Suprapubic skin (tissue), 4 donors: ENCODE results near the gene PDE4D. TPM values are rescaled to one million over a fixed set of nuclear protein-coding genes. Genes with fewer than 3 reads are reported as not detected.
A peak's percentile ranks its signal among the peaks of the same experiment; 100 is the strongest.
"Not testable (repeated sequence)": the region's sequence is repeated elsewhere in the genome, so short reads cannot be mapped to it uniquely, and the experiment has no call there.

Experiments used
- DNase-seq, 2 donors: peaks; one replicate each; pipeline ENCODE4 v3.0.0-alpha.2; 2019; ENCODE audit warnings: low spot score in 2 of 2
- H3K27ac ChIP-seq: fragments of 200-600 bp; sonication (generic); one replicate; pipeline ENCODE4 v1.5.1; 2019
- H3K27me3 ChIP-seq: fragments of 200-600 bp; sonication (generic); one replicate; pipeline ENCODE4 v1.5.1; 2019
- H3K36me3 ChIP-seq: fragments of 200-600 bp; sonication (generic); one replicate; pipeline ENCODE4 v1.5.1; 2019
- H3K4me1 ChIP-seq: fragments of 200-600 bp; sonication (generic); one replicate; pipeline ENCODE4 v1.5.1; 2019
- H3K4me3 ChIP-seq: fragments of 200-600 bp; sonication (generic); one replicate; pipeline ENCODE4 v1.5.1; 2019; ENCODE audit warnings: mild to moderate bottlenecking
- H3K9me3 ChIP-seq: fragments of 200-600 bp; sonication (generic); one replicate; pipeline ENCODE4 v1.5.1; 2019
- CTCF ChIP-seq, 2 donors: fragments of 200-600 bp in 1 of 2; fragments of 450-650 bp in 1 of 2; sonication (generic) in 1 of 2; IDR thresholded peaks; one replicate each; pipeline ENCODE4 v1.5.1; 2016 to 2019; ENCODE audit warnings: antibody characterized with exemption in 2 of 2, mild to moderate bottlenecking in 1 of 2, moderate library complexity in 1 of 2
- EP300 ChIP-seq: sonication (generic); formaldehyde crosslinking; IDR thresholded peaks from one replicate; pipeline ENCODE4 v1.6.1; 2017; ENCODE audit warnings: antibody characterized with exemption
- POLR2A ChIP-seq, 2 donors: fragments of 450-650 bp; IDR thresholded peaks; one replicate each; pipeline ENCODE4 v1.6.1; 2017; ENCODE audit warnings: antibody characterized with exemption in 2 of 2, mild to moderate bottlenecking in 2 of 2, moderate library complexity in 2 of 2
- POLR2AphosphoS5 ChIP-seq, 3 donors: sonication (generic); formaldehyde crosslinking; IDR thresholded peaks; one replicate each; pipeline ENCODE4 v1.6.1; 2017; ENCODE audit warnings: antibody characterized with exemption in 3 of 3
- WGBS: methylation state at CpG from one replicate; pipeline ENCODE4 v1.1.5; 2018; 5-methylcytosine and 5-hydroxymethylcytosine counted together
- total RNA-seq, 4 donors: library from RNA; depleted of rRNA; stranded (reverse); fragments of >200 nt; gene quantifications; one replicate each; pipeline ENCODE4 v1.1.0, GENCODE V29; 2016

PDE4D gene
- total RNA-seq, 4 donors from 2014 or later, result 26.8 to 57.2 (median 29.9) TPM

- Histone ChIP-seq H3K27me3 (no peaks in the 10 kb centered on the region), H3K4me1 (no peaks in the 10 kb centered on the region)
- WGBS, result 72% methylated on average over 2 of the region's 2 CpGs
Observed at GRCh38 chr5:59385700-59386099, 507.8 kb downstream of the PDE4D start.

GRCh38 chr5:59380350-59380951, 513.1 kb downstream of the PDE4D start:
- no peaks in the 10 kb centered on the region for H3K36me3 ChIP-seq
- no peaks in the 10 kb centered on the region for H3K27me3 ChIP-seq
- H3K9me3 ChIP-seq, result no peaks in the 10 kb centered on the region
- no peak overlapping the region for H3K27ac ChIP-seq
- H3K4me3 ChIP-seq, result no peak overlapping the region
- WGBS, result 11% methylated on average over 1 of the region's 1 CpG
- peaks cover 2% of the 10 kb centered on the region for H3K4me1 ChIP-seq
- TF ChIP-seq EP300, result no peak
- TF ChIP-seq CTCF (IDR thresholded peaks at IDR 0.05), result peak; percentile 28 to 40
- DNase-seq, result no peak

More at GRCh38 chr5:59385700-59386099, 507.8 kb downstream of the PDE4D start:
- no peak overlapping the region for H3K27ac ChIP-seq
- no peaks in the 10 kb centered on the region for H3K9me3 ChIP-seq
- H3K36me3 ChIP-seq, result no peaks in the 10 kb centered on the region
- H3K4me3 ChIP-seq, result no peak overlapping the region
- DNase-seq, result no peak
- no peak for TF ChIP-seq POLR2A (IDR thresholded peaks at IDR 0.05)
- no peak for TF ChIP-seq EP300
- TF ChIP-seq CTCF (IDR thresholded peaks at IDR 0.05), result no peak
- TF ChIP-seq POLR2AphosphoS5 (IDR thresholded peaks at IDR 0.05), result no peak

GRCh38 chr5:59374036-59374435, 519.5 kb downstream of the PDE4D start:
- not testable (repeated sequence) for H3K9me3 ChIP-seq, H3K27me3 ChIP-seq, H3K4me3 ChIP-seq, H3K27ac ChIP-seq, DNase-seq, H3K4me1 ChIP-seq, H3K36me3 ChIP-seq
- 96% methylated on average over 1 of the region's 1 CpG for WGBS

GRCh38 chr5:59371525-59372127, 521.9 kb downstream of the PDE4D start:
- Histone ChIP-seq H3K4me1 (no peaks in the 10 kb centered on the region), H3K4me3 (no peak overlapping the region), H3K27me3 (no peaks in the 10 kb centered on the region), H3K36me3 (no peaks in the 10 kb centered on the region), H3K9me3 (peaks cover 4% of the 10 kb centered on the region), H3K27ac (no peak overlapping the region)
- TF ChIP-seq POLR2AphosphoS5 (IDR thresholded peaks at IDR 0.05), result no peak
- no peak for TF ChIP-seq POLR2A (IDR thresholded peaks at IDR 0.05)
- no peak for TF ChIP-seq EP300
- no peak for TF ChIP-seq CTCF (IDR thresholded peaks at IDR 0.05)
- DNase-seq, result no peak
- WGBS, result 68% methylated on average over 4 of the region's 4 CpGs

- Histone ChIP-seq H3K36me3 (no peaks in the 10 kb centered on the region), H3K27me3 (no peaks in the 10 kb centered on the region), H3K4me3 (no peak overlapping the region), H3K9me3 (peaks cover 1% of the 10 kb centered on the region), H3K4me1 (no peaks in the 10 kb centered on the region), H3K27ac (no peak overlapping the region)
- 91% methylated on average over 4 of the region's 4 CpGs for WGBS
- no peak for TF ChIP-seq CTCF (IDR thresholded peaks at IDR 0.05)
- no peak for TF ChIP-seq POLR2A (IDR thresholded peaks at IDR 0.05)
- TF ChIP-seq POLR2AphosphoS5 (IDR thresholded peaks at IDR 0.05), result no peak
- no peak for TF ChIP-seq EP300
- DNase-seq, result no peak
Observed at GRCh38 chr5:59368951-59369350, 524.6 kb downstream of the PDE4D start.
